Measurements from ENCODE around the gene HOXD13.

- TF ChIP-seq TCF4 (CRISPR knock-in tag; IDR thresholded peaks at IDR 0.05; ENCODE audit: borderline replicate concordance) (no peak), ZNF8 (CRISPR knock-in tag; IDR thresholded peaks at IDR 0.05) (no peak), ZFP30 (CRISPR knock-in tag; IDR thresholded peaks at IDR 0.05) (no peak), ARNTL (CRISPR knock-in tag; IDR thresholded peaks at IDR 0.05; ENCODE audit: borderline replicate concordance, low read depth) (peak; percentile 68; the same call in 1 of the 2 replicates), PATZ1 (CRISPR knock-in tag; IDR thresholded peaks at IDR 0.05; ENCODE audit: borderline replicate concordance) (no peak), RARB (CRISPR knock-in tag; IDR thresholded peaks at IDR 0.05) (no peak), CREB5 (CRISPR knock-in tag; IDR thresholded peaks at IDR 0.05; ENCODE audit: low read depth) (no peak), CSDC2 (CRISPR knock-in tag; IDR thresholded peaks at IDR 0.05) (no peak), ZFP3 (CRISPR knock-in tag; IDR thresholded peaks at IDR 0.05) (no peak), GLIS3 (CRISPR knock-in tag; IDR thresholded peaks at IDR 0.05) (no peak), PPARA (CRISPR knock-in tag; IDR thresholded peaks at IDR 0.05; ENCODE audit: borderline replicate concordance) (no peak), TOX (CRISPR knock-in tag; IDR thresholded peaks at IDR 0.05; ENCODE audit: borderline replicate concordance) (no peak)
These were observed 11.8 kb upstream of the HOXD13 start for GRCh38 chr2:176080540-176081375.
